KOPT-K1 (cell line): Measurements from ENCODE around the gene ZBTB26.
A peak's percentile ranks its signal among the peaks of the same experiment; 100 is the strongest.
"Not testable (repeated sequence)": the region's sequence is repeated elsewhere in the genome, so short reads cannot be mapped to it uniquely, and the experiment has no call there.

Experiments
- H3K27ac ChIP-seq: fragments of 200-600 bp; sonication (generic); 2 replicates; pipeline ENCODE4 v1.5.1; 2016; ENCODE audit warnings: antibody characterized with exemption, mild to moderate bottlenecking, low read depth, low read length; ENCODE audit not compliant: poor library complexity, severe bottlenecking
- H3K36me3 ChIP-seq: fragments of 200-600 bp; sonication (generic); 2 replicates; pipeline ENCODE4 v1.5.1; 2017; ENCODE audit warnings: antibody characterized with exemption, mild to moderate bottlenecking, low read length, moderate library complexity; ENCODE audit not compliant: insufficient read depth
- H3K9me3 ChIP-seq: fragments of 200-600 bp; sonication (generic); 2 replicates; pipeline ENCODE4 v1.5.1; 2017; ENCODE audit warnings: antibody characterized with exemption, low read length, mild to moderate bottlenecking; ENCODE audit not compliant: insufficient read depth, poor library complexity, severe bottlenecking

Gene ZBTB26

DNA sequence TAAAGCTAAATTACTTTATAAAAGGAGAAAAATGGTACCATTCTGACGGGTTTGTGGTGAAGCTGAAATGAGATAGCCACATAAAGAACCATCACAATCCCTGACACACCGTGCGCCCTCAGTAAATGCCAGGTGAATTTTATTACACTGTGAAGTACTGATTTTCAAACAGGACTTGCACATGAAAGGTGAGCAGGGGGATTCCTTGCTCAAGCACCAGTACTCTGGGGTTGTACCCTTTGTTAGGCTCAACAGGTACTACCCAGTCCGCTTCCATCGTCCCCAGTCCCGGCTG lies 9.1 kb upstream of the ZBTB26 start:
- peaks cover 18% of the 10 kb centered on the region for H3K36me3 ChIP-seq
- H3K9me3 ChIP-seq, result no peaks in the 10 kb centered on the region
- peak overlapping the region; percentile 56 for H3K27ac ChIP-seq

DNA sequence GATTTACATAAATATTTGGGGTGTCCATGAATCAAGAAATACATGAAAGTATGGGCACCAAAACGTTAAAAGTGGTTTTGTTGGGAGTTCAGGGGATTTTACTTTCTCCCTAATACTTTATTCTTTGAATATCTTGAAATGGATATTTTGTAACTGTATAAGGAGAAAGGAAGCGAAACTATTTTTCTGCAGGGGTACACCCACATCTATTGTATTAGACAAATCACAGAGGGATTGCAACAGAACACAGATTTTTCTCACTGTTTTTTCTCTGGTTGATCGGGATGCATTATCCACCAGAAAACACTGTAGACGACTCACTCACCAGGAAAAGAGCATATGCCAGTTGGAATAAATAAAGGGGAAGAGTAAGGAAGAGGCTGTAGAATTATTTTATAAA lies 8.3 kb upstream of the ZBTB26 start:
- peaks cover 18% of the 10 kb centered on the region for H3K36me3 ChIP-seq
- no peaks in the 10 kb centered on the region for H3K9me3 ChIP-seq
- H3K27ac ChIP-seq, result no peak overlapping the region

DNA sequence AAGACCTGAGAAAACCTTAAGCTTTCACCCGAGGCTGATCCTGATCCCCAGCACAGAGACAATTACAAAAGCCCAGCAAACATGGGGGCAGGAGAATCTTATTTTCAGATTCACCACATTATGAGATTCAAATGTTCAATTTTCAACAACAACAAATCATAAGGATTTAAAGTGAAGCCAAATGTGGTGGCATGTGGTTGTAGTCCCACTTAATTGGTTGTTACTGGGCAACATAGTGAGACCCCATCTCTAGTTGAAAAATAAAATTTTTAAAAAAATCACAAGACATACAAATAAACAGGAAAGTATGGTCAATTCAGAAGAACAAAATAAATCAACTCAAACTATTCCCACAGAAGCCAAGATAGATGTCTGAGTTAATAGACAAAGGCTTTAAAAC lies 5.6 kb upstream of the ZBTB26 start:
- Histone ChIP-seq H3K27ac (no peak overlapping the region), H3K36me3 (peaks cover 18% of the 10 kb centered on the region), H3K9me3 (no peaks in the 10 kb centered on the region)

DNA sequence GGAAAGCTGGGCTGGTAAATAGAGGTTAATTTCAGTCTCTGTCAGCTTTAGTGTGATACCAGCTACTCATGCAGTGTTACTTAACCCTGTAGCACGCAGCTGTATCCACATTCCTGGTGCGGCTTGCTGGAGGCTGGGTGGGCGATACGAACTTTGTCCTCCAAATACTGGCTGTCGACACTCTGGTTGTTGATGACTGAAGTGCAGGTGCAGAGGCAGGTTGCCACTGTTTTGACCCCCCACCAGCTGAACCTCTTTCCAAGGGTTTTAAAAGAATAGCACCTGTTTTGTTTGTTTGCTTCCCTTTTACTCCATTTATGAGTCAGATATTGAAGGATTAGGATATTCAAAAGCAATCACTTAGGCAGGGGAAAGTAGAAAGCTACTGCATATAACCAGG lies 5.2 kb upstream of the ZBTB26 start:
- H3K36me3 ChIP-seq, result peaks cover 18% of the 10 kb centered on the region

DNA sequence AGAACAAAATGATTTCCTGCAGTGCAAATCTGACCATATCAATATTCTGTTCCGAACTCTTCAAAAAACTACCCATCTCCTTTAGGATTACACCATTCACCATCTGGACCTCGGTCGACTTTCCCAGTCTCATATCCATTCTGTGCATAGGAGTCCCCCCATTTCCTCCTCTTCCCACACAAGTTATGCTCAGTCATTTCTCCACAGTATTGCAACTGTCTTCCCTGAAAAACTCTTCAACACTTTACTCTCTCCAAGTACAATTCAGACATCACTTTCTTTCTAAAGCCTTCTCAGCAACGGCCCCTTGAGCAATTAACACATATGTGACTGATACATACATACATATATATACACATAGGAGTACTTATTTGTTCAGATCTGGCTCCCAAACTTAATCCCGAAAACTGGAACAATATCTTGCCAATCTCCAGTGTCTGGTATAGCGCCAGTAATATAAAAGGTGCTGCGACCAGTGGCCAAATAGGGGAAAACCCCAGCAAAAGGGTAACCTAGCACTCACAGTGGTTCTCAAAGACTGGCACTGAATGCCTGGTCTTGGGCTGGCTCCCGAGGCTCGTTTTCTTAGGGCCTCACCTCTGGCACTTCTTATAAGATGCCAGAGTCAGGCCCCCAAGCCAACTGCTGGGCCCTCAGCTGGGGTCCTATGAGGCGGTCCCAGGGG lies 629 bp downstream of the ZBTB26 start:
- Histone ChIP-seq H3K27ac (peak overlapping the region; percentile 61), H3K9me3 (no peaks in the 10 kb centered on the region), H3K36me3 (0 out of 2 replicates have a peak, but pooled peaks cover 8% of the 10 kb centered on the region)

More for the DNA sequence above, 5.2 kb upstream of the ZBTB26 start:
- Histone ChIP-seq H3K9me3 (no peaks in the 10 kb centered on the region), H3K27ac (no peak overlapping the region)

DNA sequence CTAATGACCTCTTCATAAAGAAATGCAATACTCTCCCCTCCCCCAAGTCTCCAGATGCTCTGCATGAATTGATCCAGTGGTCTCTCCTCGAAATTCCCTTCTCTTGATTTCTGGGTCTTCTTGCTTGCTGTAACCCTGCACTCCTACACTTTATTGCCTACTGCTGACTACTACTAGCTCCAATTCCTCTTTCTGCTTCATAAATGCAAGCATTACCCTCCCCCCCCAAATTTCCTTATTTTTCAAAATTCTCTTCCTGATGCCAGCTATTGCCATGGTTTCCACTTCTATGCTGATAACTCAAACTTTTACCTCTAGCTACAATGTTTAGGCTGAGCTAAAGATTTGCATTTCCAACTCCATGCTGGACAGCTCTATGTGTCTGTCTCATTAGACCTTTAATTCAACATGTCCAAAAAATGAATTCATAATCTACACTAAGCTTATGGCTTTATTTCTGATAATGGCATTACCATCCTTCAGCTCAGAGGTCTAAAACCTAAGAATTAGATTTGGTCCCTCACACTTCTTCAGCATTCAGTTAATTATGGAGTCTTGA lies 1.4 kb downstream of the ZBTB26 start:
- no peak overlapping the region for H3K27ac ChIP-seq

DNA sequence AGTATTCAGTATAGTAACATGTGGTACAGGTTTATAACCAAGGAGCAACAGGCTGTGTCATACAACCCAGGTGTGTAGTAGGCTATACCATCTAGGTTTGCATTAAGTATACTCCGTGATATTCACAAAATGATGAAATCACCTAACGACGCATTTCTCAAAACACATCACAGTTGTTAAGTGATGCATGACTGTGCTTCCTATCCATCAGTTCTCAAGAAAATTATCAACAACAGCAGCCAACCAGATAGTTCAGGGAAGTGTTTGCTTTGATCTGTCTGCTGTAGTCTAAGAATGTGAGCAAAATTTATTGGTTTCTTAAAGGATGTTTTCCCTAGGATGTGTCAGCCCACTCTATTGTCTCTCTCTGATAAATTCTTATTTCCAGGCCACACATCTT lies 7.4 kb downstream of the ZBTB26 start:
- Histone ChIP-seq H3K27ac (no peak overlapping the region), H3K9me3 (no peaks in the 10 kb centered on the region), H3K36me3 (peaks cover 17% of the 10 kb centered on the region)

More for the DNA sequence above, 1.4 kb downstream of the ZBTB26 start:
- Histone ChIP-seq H3K9me3 (no peaks in the 10 kb centered on the region), H3K36me3 (0 out of 2 replicates have a peak, but pooled peaks cover 8% of the 10 kb centered on the region)

DNA sequence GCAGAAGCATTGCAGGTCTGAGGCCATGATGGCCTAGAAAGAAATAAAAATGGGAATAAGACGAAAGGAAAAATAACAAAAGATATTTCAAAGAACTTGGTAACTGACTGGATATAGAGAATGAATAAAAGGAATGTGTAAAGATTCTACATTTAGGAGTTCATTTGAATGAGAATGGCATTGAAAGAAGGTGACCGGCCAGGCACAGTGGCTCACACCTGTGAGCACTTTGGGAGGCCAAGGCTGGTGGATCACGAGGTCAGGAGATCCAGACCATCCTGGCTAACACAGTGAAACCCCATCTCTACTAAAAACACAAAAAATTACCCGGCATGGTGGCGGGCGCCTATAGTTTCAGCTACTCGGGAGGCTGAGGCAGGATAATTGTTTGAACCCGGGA lies 8.6 kb downstream of the ZBTB26 start:
- no peak overlapping the region for H3K27ac ChIP-seq

DNA sequence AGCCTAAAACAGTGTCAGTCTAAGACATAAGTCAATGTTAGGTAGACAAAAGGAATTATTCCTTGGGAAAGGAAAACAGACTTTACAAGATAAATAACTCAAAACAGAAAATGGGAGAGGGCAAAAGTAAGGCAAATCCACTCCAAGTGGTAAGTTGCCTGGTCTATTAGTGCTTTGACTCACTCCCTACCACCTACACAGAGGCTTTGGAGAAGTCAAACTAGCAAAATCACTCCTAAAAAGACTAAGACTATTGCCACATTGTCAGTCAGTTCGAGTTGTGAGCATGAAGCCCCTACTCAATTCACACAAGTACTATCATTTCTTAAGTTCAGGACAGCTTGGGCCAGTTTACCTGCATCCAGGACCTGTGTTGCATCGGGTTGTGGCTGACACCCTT lies 13.0 kb downstream of the ZBTB26 start:
- peaks cover 27% of the 10 kb centered on the region for H3K36me3 ChIP-seq
- H3K9me3 ChIP-seq, result no peaks in the 10 kb centered on the region

More for the DNA sequence above, 8.6 kb downstream of the ZBTB26 start:
- H3K36me3 ChIP-seq, result peaks cover 25% of the 10 kb centered on the region
- H3K9me3 ChIP-seq, result no peaks in the 10 kb centered on the region

DNA sequence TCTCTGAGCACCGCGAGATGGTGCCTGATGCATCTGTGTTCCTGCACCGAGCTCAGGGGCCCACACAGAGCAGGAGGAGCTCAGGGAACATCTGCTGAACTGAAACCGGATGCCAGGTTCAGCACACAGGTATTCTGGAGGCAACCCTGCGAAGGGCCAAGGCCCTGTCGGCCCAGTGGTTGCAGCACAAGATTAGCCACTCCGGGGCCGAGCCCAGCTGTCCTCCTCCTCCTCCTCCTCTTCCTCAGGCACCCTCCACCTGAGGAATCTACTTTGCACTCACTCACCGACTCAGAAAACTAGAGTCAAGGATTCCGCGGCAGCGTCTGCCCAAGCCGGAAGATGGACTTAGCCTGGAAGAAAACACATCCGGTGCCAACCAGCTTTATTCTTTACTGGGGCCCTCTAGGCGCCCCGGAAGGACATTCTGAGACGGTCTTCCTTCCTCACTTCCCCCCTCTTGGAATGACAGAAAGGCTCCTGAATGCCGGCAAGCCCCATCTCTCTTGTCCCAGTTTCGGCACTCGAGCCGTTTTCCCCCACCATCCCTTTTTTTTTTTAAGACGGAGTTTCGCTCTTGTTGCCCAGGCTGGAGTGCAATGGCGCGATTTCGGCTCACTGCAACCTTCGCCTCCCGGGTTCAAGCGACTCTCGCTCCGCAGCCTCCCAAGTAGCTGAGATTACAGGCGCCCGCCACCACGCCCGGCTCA lies 18.2 kb downstream of the ZBTB26 start, which contains the start of gene ZBTB6:
Gene ZBTB6, minus strand, starts transcription at position 360 of the 710 bp plus-strand sequence. CDS start 1,251 bp downstream, outside the sequence.
- Histone ChIP-seq H3K9me3 (no peaks in the 10 kb centered on the region), H3K36me3 (peaks cover 31% of the 10 kb centered on the region), H3K27ac (peak within 1 kb of the TSS; percentile 90)

More for the DNA sequence above, 13.0 kb downstream of the ZBTB26 start:
- H3K27ac ChIP-seq, result no peak overlapping the region

DNA sequence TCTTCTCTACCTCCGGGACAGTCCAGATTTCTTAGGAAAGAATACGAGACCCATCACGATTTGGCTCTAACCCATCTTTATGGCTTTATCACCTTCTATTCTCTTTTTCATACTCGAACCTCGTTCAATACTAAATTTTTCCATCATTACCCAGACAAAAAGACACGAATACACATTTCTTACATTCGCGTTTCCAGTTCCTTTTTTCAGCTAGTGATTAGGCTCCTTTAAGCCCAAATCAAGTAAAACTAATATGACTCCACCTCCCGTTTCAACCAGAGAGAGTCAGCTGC lies 18.7 kb downstream of the ZBTB26 start:
- Histone ChIP-seq H3K9me3 (no peaks in the 10 kb centered on the region), H3K36me3 (peaks cover 28% of the 10 kb centered on the region), H3K27ac (peak overlapping the region; percentile 90)

DNA sequence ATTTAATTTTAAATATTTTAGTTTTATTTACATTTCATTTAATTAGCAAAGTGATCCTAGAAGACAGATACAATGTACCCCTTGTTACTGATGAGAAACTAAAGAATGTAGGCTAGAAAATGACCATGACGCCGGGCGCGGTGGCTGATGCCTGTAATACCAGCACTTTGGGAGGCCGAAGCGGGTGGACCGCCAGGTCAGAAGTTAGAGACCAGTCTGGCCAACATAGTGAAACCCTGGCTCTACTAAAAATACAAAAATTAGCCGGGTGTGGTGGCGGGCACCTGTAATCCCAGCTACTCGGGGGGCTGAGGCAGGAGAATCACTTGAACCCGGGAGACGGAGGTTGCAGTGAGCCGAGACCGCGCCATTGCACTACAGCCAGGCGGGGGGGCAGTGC lies 25.2 kb downstream of the ZBTB26 start:
- H3K36me3 ChIP-seq, result peaks cover 26% of the 10 kb centered on the region
- not testable (repeated sequence) for H3K27ac ChIP-seq, H3K9me3 ChIP-seq

DNA sequence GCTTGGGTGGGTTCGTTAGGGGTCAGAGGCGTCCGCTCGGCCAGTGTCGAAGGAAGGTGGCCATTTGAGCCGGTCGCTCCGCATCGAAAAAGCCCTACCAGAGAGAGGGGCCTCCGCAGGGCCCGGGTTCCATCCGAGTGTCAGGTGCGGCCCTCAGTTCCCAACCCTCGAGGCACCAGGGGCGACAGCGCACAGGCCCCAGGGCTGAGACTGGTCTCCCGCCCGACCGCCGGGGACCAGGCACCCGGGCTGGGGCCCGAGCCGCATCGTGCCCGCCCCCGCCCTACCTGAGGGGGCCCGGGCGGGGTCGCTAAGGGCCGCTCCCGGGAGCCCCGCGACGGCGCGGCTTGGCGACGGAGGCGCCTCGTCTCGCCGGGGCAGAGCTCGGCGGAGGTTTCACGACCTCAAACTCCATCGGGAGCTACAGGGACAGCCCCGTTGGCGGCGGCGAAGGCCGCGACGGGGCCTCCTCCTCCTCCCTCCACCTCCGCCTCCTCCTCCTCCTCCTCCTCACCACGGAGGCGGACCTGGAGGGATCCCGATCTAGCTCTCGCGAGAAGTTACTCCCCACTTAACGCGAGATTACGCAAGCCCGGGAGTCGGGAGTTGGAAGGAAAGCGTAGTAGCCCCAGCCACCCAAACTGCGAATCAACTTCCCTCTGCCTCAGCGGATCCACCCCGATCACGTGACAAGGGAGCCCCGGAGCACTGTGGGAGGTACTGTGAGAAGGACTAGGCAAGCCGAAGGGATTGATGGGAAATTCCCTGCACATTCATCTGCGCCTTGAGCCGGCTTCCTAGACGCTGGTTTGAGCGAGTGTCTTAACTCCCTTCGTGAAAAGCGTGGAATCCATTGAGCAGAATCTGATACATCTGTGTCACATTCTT lies 26.2 kb downstream of the ZBTB26 start, which contains the start of gene RC3H2:
Gene RC3H2, minus strand, starts transcription at position 537 of the 888 bp plus-strand sequence. CDS start 7,850 bp downstream, outside the sequence.
- Histone ChIP-seq H3K9me3 (no peaks in the 10 kb centered on the region), H3K36me3 (peaks cover 15% of the 10 kb centered on the region), H3K27ac (peak within 1 kb of the TSS; percentile 87)

DNA sequence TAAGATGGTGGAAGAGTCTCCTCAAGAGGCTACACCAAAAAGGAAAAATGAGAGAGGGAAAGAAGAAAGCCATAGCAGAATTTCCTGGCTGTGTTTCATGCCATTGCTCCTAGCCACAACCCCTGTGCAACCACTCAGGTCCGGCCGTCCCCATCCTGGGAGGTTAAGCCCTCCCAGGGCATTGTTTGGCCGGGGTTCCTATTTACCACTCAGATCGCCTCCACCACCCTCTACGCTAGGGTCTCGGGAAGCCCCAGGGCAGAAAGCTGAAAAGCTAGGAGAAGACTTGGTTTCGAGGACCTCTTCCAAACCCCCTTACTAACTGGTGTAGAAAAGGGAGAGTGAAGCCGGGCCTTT lies 26.9 kb downstream of the ZBTB26 start:
- Histone ChIP-seq H3K36me3 (peaks cover 9% of the 10 kb centered on the region), H3K27ac (peak overlapping the region; percentile 87), H3K9me3 (no peaks in the 10 kb centered on the region)

DNA sequence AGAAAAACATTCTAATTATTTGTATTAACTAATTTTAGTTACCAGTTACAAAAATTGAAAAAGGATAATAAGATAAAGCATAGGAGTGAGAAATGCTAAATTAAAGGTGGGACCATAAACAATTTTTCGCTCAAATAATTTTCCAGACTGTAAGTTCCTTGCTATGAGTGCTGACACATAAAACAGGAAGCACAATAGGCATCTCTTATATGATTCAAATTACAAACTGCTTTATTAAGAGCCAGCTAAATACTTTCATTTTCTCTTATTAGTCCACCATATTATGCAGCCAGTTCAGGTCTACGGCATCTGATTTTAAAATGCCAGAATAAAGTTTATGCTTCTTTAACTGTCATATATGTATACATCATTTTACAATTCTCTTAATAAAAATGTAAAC lies 30.5 kb downstream of the ZBTB26 start:
- Histone ChIP-seq H3K36me3 (peaks cover 25% of the 10 kb centered on the region), H3K9me3 (no peaks in the 10 kb centered on the region), H3K27ac (peak overlapping the region; percentile 61)
